DMS53 treated with DMSO at 0.1 percent for 48 hours (cell line): Measurements from ENCODE around the gene SIKE1.
A peak's percentile ranks its signal among the peaks of the same experiment; 100 is the strongest.
"Not testable (repeated sequence)": the region's sequence is repeated elsewhere in the genome, so short reads cannot be mapped to it uniquely, and the experiment has no call there.

ENCODE experiments used
- DNase-seq: peaks from one replicate; lab custom pipeline; 2025; ENCODE audit not compliant: unreplicated experiment; lab: John Stamatoyannopoulos, UW

SIKE1 gene

DNA sequence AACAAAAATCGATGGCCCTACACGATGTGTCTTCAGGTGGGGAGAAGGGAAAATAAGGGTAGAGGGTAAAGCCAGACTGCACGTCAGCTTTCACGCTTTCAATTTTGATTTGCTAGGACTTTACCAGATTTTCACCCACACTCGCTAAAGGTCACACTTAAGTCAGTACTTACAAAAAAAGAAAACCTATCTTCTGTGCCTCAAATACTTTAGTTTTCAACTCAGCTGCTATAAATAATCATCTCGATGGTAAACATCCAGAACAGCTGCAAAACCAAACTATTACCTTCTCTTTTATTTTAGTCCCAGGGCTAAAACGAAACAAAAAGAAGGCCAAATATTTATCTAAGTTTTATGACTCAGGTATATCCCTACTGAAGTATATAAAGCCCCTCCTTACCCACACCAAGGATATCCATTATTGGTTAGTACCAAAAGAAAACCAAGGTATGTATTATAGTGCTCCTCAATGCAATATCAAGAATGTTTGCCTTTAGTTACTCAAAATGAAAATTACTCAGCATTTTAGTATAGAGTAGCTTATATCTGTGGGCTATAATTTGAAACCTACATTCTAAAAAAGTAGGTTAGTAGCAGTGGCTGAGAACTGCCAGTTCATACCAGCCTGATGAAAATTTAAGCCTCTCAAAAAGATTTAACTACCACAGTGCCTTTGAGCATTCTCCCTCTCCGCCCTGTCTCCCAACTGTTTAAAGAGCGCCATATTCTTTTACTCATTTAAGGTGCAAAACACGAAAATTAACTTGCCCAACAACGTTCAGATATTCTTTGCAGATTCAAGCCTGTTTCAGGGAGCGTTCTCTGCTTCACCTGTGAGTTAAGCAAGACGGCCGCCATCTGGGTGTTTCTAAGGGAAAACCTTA, 24.2 kb downstream of the SIKE1 start:
- no peak for DNase-seq

- no peak for DNase-seq
Observed at GRCh38 chr1:114755006-114755931, 25.2 kb downstream of the SIKE1 start.

- not testable (repeated sequence) for DNase-seq
Observed at GRCh38 chr1:114753702-114754101, 26.8 kb downstream of the SIKE1 start.

DNA sequence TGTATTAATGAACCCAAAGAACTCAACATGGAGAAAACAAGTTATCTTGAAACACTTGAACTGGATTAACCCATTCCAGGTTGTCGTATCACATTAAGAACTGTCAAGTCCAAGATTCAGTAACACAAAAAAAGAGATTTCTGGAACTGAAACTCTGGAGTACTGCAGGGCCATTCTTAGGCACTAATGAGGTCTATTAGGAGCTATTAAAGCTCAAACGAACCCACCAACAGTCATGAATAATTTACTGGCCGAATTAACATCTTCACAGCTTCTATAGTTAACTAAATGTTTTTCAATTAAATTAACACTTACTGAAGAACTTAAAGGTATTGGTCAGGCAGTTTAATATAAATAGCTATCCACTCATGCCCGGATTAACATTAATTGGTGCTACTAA, 27.3 kb downstream of the SIKE1 start:
- DNase-seq = no peak

DNA sequence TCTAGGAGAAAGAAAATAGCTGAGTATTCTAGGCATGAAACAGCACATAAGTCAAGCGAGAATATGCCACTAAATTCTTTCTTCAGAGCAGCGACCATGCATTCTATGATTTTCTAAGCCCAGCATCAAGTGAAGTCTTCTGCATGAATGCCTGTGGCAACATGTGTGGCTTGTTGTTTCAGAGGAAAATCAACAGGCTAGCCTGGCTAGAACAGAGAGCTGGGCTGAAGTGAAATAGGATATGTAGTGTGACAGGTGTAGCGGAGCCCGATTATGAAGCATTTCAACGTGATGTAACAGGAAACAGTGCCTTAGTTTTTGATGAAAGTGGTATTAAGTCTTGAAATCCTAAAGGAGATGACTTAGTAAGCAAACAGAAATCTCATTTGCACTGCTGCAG, 29.7 kb downstream of the SIKE1 start:
- peak; percentile 66 for DNase-seq

DNA sequence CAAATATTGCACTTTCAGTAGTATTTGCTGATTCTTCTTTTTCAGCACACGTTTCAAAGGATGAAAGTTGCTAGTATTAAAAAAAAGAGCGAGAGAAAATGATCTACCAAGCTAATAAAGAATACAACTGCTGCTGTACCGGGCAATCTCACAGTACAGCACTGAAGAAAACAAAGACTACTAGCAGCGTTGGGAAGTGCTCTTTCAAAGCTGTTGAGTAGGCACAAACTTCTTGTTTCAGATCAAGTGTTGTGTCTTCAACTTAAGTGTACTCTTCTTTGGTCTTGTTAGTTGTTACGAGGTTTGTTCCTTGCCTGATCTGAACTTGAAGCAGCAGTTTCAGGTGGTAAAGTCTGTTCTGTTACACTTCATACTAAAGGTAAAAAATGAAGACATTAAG, 30.6 kb downstream of the SIKE1 start:
- DNase-seq = no peak

- no peak for DNase-seq
Observed at GRCh38 chr1:114746450-114747121, 33.9 kb downstream of the SIKE1 start.

DNA sequence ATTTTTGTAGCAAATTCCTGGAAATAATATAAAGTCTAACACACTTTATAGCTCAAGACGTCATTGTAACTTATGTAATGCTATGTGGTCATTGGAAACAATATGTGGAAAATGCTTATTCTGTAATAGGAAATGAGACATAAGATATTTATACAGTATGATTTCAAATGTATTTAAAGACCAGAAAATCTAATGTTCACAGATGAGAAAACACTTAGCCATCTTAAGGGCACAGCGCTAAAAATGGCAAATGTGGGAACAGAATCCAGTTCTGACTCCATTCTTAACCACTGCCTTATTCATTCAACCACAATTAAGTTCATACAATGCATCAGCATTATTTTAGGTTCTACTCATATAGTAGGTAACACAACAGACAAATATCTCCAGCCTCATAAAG, 35.2 kb downstream of the SIKE1 start:
- DNase-seq = no peak

- no peak for DNase-seq
Observed at GRCh38 chr1:114741963-114742746, 38.3 kb downstream of the SIKE1 start.

- DNase-seq = no peak
Observed at GRCh38 chr1:114740331-114740730, 40.2 kb downstream of the SIKE1 start.

GRCh38 chr1:114737314-114737849, 43.1 kb downstream of the SIKE1 start:
- no peak for DNase-seq

DNA sequence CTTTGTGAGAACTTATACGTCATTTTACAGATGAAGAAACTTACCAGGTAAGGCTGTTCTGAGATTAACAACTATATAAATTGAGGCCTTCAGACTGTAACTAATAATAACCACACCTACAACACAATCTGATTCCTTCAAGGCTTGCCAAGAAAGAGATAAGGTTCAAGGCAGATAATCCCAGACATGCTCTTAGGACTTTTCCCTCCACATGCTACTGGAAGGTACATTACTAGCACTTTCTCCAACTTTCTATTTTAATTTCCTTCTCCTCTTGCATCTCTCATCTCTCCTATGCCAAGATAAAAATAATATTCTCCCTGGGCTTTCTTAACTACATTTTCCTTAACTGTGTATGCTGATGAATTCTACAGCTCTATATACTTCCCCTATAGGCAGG, 45.0 kb downstream of the SIKE1 start:
- DNase-seq = no peak

GRCh38 chr1:114729782-114730181, 50.7 kb downstream of the SIKE1 start:
- DNase-seq = no peak

DNA sequence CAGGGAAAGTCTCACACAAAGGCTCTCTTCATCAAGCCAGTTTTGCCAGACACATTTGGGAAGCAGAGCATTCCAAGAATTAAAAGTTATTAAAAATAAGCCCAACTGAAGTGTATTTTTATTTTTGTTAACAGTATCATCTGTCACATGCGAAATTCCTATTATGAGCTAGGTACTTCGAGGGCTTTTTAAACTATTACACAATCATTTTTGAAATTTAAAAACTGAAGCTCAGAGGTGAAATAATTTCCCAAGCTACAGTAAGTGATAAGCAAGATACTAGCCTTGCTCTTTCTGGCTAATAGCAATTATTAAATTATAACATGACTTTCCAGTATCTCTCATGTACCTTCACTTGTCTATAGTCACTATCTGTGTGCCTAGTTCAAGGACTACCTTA, 51.9 kb downstream of the SIKE1 start:
- DNase-seq = no peak

DNA sequence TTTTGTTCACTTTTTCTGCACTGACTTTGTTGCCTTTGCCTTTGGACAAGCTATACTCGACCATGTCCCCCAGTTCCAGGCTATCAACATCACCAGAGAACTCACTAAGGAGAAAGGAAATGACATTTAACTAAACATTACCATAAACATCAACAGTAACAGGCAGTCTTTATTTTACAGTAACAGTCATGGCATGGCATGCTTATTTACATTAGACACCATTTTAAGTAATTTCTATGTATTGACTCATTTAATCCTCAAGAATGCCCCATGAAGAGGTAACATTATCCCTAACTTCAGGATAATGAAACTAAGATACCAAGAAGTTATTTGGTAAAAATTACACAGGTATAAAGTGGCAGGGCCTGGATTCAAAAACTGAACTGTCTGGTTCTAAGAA, 55.3 kb downstream of the SIKE1 start:
- DNase-seq = no peak

DNA sequence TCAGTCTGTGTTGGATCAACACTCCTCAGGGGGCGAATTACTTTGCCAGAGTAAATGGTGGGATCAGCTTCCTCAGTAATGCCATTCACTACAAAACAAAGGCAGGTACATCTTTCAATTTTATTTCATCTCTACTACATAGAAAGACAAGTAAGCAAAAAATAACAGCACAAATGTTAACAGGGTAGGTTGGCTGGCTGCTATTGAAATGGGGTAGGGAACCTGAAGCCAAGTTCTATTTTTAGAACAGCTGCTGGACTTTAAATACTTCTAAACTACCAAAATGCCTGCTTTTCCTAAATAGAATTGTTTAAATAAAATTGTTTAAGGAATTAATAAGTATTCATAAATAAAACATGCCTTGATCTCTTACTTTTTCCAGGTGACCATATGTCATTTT, 56.6 kb downstream of the SIKE1 start:
- no peak for DNase-seq

DNA sequence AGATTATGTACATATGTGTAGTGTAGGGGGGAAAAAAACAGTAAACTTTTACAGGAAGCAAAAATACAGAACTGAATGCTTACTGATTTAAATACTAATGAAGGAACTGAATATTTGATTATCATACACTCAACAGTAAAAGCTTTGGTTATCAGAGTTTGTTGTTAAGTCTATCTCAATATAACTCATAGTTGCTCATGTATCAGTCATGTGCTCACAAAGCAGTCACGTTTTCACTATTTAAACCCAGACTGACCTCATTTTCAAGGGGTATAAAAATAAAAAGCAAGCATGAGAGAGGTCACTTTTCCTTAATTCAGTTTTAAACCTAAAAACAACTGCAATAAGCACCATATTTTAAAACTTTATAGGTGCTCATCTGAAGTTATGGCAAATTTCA, 57.0 kb downstream of the SIKE1 start:
- no peak for DNase-seq

- DNase-seq = no peak
Observed at GRCh38 chr1:114720492-114720891, 60.0 kb downstream of the SIKE1 start.
